GM12872 (cell line): ENCODE data around the gene KRT3.

Source experiments
- TF ChIP-seq, protein P1 (sequence below): IDR thresholded peaks from 3 replicates; pipeline ENCODE4 v1.5.1; 2011; ENCODE audit warnings: low read depth, mild to moderate bottlenecking, low read length, moderate library complexity; ENCODE audit not compliant: insufficient read depth

The KRT3 gene

DNA sequence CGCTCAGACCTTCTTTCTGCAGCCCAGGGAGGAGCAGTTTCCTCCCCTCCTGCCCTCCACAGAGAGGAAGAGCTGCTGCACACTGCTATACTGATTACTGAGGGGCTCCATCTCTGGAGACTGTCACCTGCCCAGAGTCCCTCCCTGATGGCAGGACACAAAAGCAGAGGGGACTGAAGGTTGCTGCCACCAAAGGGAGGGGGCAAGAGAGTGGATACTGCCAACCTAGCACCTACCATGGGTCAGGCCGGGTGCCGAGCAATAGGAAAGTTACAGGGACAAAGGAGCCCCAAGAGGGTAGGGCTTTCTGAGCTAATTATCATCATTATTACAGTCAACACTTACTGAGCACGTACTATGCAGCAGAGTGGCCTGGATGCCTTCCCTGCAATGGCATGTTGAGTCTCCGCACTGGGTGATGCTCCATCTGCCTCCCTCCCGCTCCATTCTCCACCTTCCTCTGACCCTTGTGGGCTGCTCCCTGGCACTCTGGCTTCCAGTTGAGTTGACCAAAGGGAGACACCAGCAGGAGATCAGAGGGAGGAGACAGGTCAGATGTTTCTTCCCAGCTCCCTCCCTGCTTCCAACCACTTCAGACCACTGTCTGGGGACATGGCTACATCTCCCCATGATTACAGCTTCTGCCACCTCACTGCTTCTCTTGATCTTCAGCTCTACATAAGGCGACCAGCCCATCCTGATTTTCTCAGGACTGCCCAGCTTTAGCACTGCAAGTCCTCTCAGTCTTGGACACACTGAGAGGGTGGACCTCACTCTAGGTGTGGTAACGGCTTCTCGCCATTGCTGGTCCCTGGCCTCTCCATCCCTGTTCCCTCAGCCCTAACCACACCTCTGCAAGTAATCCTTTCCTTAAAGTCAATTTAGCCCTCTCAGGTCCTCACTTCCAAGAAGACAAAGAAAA, 40.8 kb upstream of the KRT3 start:
- TF ChIP-seq, protein P1, sequence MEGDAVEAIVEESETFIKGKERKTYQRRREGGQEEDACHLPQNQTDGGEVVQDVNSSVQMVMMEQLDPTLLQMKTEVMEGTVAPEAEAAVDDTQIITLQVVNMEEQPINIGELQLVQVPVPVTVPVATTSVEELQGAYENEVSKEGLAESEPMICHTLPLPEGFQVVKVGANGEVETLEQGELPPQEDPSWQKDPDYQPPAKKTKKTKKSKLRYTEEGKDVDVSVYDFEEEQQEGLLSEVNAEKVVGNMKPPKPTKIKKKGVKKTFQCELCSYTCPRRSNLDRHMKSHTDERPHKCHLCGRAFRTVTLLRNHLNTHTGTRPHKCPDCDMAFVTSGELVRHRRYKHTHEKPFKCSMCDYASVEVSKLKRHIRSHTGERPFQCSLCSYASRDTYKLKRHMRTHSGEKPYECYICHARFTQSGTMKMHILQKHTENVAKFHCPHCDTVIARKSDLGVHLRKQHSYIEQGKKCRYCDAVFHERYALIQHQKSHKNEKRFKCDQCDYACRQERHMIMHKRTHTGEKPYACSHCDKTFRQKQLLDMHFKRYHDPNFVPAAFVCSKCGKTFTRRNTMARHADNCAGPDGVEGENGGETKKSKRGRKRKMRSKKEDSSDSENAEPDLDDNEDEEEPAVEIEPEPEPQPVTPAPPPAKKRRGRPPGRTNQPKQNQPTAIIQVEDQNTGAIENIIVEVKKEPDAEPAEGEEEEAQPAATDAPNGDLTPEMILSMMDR = no peak

DNA sequence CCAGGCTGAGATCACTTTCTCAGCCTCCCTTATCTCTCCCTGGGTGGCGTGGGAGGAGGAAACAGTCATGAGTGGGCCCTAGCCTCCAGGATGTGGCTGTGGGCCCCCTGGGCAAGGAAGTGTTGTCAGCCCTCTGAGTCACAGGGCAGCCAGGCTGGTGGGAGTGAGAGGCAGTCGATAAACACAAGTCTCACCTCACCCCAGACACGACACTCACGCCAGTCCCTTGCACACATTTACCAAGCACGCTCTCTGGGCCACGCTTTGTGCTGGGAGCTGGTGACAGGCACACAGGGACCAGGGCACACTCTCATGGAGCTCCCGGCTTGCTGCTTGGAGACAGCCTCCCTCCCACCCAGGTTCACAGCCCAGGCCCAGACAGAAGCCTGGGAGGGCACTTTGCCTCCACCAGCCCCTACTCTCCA, 40.1 kb upstream of the KRT3 start:
- TF ChIP-seq, protein P1 = no peak

DNA sequence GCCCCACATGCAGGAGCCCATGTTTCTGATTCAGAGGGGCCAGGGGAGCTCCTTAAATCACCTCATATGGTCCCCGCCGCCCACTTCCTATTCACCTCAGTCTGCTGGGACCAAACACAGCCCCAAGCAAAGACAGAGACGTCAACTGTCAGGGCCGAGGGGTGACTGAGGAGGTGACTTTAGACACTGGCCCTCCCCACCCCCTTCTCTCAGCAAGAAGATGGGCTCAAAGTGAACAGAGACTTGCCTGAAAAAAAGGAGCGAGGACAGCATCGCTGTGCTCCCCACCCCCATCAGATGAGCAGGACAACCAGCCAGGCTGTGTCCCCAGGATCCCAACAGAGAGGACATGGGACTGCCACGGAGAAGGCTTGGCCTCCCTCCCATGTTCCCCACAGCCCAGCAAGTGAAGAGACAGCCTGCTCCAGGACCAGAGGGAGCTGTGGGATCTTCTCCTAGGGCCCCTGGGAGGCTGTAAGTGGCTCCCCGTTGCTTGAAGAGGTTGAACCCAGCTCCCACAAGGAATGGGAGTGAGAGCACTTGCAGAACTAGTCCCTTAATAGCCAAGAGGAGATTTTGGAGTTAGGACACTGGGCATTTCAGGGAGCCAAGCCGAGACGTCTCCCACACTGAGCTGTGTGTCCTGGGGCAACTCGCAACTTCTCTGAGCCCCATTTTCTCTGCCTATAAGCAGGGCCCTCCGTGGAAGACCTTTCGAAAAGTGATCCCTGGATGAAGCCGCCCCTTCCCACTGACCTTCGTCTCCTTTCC, 39.5 kb upstream of the KRT3 start:
- TF ChIP-seq, protein P1 = no peak

DNA sequence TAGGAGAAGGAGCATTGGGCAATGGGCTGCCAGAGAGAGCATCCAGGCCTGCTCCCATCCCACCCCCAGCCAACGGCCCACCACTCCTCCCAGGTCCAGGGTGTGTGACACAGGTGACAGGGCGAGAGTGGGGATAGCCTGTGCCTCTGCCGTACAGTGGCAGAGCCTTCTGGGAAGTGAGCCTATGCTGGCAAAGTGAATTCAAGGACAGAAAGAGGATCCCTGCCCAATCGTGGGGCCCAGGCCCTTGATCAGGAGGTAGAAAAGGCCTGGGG, 38.7 kb upstream of the KRT3 start:
- TF ChIP-seq, protein P1 = no peak

DNA sequence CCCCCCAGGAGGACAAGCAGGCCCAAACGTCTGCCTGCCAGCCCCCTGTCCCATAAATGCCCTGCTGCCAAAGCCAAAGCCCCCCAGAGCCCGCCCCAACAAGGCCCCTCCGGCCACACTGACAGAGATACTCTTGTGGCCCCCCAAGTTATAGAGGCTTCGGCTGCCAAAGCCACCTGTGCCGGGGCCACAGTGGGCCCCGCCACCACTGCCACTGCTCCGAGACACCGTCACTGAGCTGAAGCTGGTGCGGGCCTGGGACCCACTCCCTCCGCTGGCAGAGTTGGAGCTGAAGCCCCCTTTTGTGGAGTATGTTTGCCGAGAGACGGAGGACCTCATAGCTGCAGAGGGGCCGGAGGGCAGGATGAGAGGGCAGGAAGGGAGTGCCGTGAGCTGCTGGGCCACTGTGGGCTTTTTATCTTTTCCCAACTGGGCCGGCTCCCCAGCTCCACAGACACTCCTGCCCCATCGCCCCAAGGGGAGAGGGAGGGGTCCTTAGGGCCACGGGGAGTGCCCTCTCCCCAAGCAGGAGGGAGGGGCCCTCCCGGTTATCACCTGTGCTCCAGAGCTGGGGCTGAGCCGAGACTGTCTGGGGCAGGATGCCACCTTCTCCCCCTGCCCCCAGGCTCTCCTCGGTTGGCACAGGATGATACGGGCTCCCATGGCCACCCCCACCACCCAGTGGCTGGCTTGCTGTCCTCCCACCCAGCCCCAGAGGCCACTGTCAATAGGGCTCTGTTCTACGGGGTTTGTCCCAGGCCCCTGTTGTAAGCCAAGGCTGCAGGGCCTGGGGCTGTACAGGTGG, 38.2 kb upstream of the KRT3 start, which contains the start of gene KRT79:
KRT79 (minus strand) TSS at position 390 of the 805 bp plus-strand sequence; CDS start at position 339, 51 bp downstream.
- TF ChIP-seq, protein P1 = no peak

DNA sequence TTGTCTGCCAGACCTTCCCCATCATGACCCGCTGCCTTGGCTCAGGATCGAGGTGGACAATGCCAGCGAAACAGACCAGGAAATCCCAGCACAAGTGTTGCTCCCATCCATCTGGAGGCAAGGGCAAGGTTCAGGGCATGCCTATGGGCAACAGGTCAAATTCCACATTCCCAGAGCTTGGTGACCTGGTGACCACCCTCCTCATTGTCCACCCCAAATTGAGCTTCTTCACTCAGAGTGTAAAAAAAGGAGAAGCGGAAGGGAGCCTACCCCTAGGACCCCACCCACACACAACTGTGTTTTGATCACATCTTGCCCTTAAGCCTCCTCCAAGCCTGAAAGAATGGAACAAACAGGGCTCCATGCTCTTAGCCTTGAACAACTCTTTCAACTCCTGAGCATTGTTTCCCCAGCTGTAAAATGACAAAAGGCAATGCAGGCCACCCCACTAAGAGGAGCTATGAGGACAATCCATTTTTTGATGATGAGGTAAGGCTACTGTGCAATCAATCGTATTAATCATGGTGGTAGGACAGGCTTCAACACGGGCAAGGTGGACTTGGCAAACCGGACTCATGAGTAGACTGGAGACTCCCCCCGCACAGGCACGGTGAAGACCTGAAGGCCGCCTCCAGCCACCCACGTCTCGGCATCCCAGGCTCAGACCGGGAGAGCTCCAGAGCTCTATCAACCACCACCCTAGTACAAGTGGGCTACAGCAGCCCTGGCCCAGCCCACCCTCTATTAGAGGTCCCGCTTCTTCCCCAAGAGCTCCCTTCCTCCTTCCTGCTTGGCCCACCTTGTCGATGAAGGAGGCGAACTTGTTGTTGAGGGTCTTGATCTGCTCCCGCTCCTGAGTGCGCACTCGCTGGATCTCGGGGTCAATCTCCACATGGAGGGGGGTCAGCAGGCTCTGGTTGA, 37.3 kb upstream of the KRT3 start:
- TF ChIP-seq, protein P1 = no peak
